K562 (cell line): ENCODE measurements around the gene PAIP1. TPM values are rescaled to one million over a fixed set of nuclear protein-coding genes. Genes with fewer than 3 reads are reported as not detected.

Source experiments
- DDX20 ChIP-seq: fragments of 450-650 bp; IDR thresholded peaks from 2 replicates; pipeline ENCODE4 v1.6.1; 2016; ENCODE audit warnings: missing genetic modification characterization, low read depth, mild to moderate bottlenecking, missing compliant biosample characterization, moderate library complexity
- FOXK1 ChIP-seq: sonication (generic); formaldehyde crosslinking; IDR thresholded peaks from 2 replicates; pipeline ENCODE4 v1.8.0; 2022; ENCODE audit warnings: missing genetic modification reagents, mild to moderate bottlenecking, borderline replicate concordance
- GATA2 ChIP-seq: sonication (generic); formaldehyde crosslinking; IDR thresholded peaks from 2 replicates; pipeline ENCODE4 v1.4.0; 2020; ENCODE audit warnings: mild to moderate bottlenecking, missing genetic modification reagents
- GTF2A2 ChIP-seq: IDR thresholded peaks from 2 replicates; pipeline ENCODE4 v1.6.1; 2016; ENCODE audit warnings: mild to moderate bottlenecking, missing genetic modification characterization, missing compliant biosample characterization
- ILK ChIP-seq: fragments of 450-650 bp; IDR thresholded peaks from 2 replicates; pipeline ENCODE4 v1.6.1; 2016; ENCODE audit warnings: missing genetic modification characterization, low read depth, mild to moderate bottlenecking, missing compliant biosample characterization, moderate library complexity, borderline replicate concordance
- LEF1 ChIP-seq: fragments of 450-650 bp; IDR thresholded peaks from 2 replicates; pipeline ENCODE4 v1.6.1; 2016; ENCODE audit warnings: mild to moderate bottlenecking
- MEIS2 ChIP-seq: fragments of 450-650 bp; IDR thresholded peaks from 2 replicates; pipeline ENCODE4 v1.6.1; 2014; ENCODE audit warnings: mild to moderate bottlenecking; ENCODE audit not compliant: partially characterized antibody
- NFE2 ChIP-seq: IDR thresholded peaks from 2 replicates; pipeline ENCODE4 v1.6.1; 2014; ENCODE audit warnings: antibody characterized with exemption, low read depth
- NR4A1 ChIP-seq, 2 experiments: fragments of 250-450 bp in 1 of 2; fragments of 450-650 bp in 1 of 2; sonication (Bioruptor Pico) in 1 of 2; IDR thresholded peaks; 2 replicates each; pipeline versions ENCODE4 v1.4.0 to v1.6.1; 2016 to 2020; ENCODE audit warnings: mild to moderate bottlenecking in 2 of 2, missing compliant biosample characterization in 1 of 2, missing genetic modification characterization in 1 of 2, moderate library complexity in 1 of 2
- PML ChIP-seq: IDR thresholded peaks from 2 replicates; pipeline ENCODE4 v1.6.1; 2012; ENCODE audit warnings: low read length, inconsistent platforms
- POLR2A ChIP-seq: fragments of 450-650 bp; conservative IDR thresholded peaks from 2 replicates; pipeline ENCODE4 v1.6.1; 2016
- RFX7 ChIP-seq: fragments of 250-450 bp; sonication (Bioruptor Pico); IDR thresholded peaks from 2 replicates; pipeline ENCODE4 v1.5.1; 2021; ENCODE audit warnings: mild to moderate bottlenecking
- polyA plus RNA-seq, 8 experiments: library from polyadenylated mRNA; depleted of rRNA in 4 of 8; stranded (reverse) in 5 of 8; unstranded in 3 of 8; fragments of >200 nt; fragmentation: Nextera tagmentation in 2 of 8; fragmentation: Illumina TruSeq in 1 of 8; extraction: Ambion mirVana in 2 of 8; extraction: Trizol in 1 of 8; gene quantifications; 2 replicates each; pipeline versions ENCODE4 v1.2.1 to v1.2.3, GENCODE V29; 2011 to 2014; ENCODE audit warnings: inconsistent platforms in 1 of 8, missing spikeins in 1 of 8
- total RNA-seq, 7 experiments: library from RNA; depleted of rRNA in 6 of 7; stranded (reverse); fragments of >200 nt in 6 of 7; fragmentation: Illumina TruSeq in 2 of 7; extraction: Trizol in 2 of 7; gene quantifications; 2 replicates each; pipeline versions ENCODE4 v1.2.1 to v1.2.3, GENCODE V29; 2011 to 2021; ENCODE audit warnings: low replicate concordance in 1 of 7
- TF ChIP-seq, protein P1 (sequence below): sonication (generic); formaldehyde crosslinking; IDR thresholded peaks from 2 replicates; pipeline ENCODE4 v1.8.1; 2023; ENCODE audit warnings: mild to moderate bottlenecking, missing genetic modification reagents
- TF ChIP-seq, protein P2 (sequence below): fragments of 450-650 bp; IDR thresholded peaks from 2 replicates; pipeline ENCODE4 v1.6.1; 2017; ENCODE audit warnings: antibody characterized with exemption, mild to moderate bottlenecking
- TF ChIP-seq, protein P3 (sequence below): fragments of 250-450 bp; sonication (Bioruptor Pico); IDR thresholded peaks from 2 replicates; pipeline ENCODE4 v1.5.0; 2022; ENCODE audit warnings: mild to moderate bottlenecking
- TF ChIP-seq, protein P4 (sequence below): fragments of 200-800 bp; sonication (Bioruptor generic); IDR thresholded peaks from 2 replicates; pipeline ENCODE4 v1.6.1; 2017; ENCODE audit warnings: missing genetic modification characterization, missing compliant biosample characterization

The PAIP1 gene
- total and polyA plus RNA-seq, 9 of the 15 experiments (the other 6 are each of a cell fraction or from before 2014, with no cell fraction given), result 51.7 to 181 (median 102) TPM

DNA sequence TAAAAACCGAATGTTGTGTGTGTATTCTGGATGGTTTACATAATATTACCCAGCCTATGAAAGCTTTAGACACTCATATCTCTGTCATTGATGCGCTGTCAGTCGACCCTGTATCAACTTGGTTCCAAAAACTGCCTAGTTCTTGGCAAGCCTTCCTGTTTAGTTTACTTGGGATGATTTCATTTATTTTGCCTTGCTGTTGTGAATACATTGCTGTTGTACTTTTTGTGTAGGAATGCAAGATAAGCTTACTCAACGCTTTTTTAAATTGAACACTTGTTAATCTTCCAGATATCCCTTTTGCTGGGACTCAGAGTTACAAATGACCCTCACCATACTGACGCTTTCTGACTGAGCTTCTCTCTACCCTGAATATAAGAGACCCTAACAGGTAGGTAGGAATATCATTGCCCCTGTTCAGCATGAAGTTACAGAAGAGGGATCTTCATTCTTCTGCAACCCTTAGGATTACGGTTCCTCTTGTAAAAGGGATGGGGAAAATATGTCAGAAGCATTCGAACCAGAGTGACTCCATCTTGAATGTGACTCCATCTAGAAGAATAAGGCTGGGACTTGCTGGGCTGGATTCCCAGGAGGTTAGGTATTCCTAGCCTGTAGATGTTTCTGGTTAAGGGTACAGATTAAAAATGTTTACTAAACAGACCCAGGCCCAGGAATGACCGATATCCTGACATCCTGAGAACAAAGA lies 13.7 kb upstream of the PAIP1 start (continued):
- TF ChIP-seq GATA2 (CRISPR knock-in tag), result no peak
- TF ChIP-seq ILK (tag), result peak; percentile 56; the same call in 1 of the 2 replicates
- no peak for TF ChIP-seq RFX7 (CRISPR knock-in tag)
- TF ChIP-seq POLR2A, result no peak
- TF ChIP-seq, protein P1, sequence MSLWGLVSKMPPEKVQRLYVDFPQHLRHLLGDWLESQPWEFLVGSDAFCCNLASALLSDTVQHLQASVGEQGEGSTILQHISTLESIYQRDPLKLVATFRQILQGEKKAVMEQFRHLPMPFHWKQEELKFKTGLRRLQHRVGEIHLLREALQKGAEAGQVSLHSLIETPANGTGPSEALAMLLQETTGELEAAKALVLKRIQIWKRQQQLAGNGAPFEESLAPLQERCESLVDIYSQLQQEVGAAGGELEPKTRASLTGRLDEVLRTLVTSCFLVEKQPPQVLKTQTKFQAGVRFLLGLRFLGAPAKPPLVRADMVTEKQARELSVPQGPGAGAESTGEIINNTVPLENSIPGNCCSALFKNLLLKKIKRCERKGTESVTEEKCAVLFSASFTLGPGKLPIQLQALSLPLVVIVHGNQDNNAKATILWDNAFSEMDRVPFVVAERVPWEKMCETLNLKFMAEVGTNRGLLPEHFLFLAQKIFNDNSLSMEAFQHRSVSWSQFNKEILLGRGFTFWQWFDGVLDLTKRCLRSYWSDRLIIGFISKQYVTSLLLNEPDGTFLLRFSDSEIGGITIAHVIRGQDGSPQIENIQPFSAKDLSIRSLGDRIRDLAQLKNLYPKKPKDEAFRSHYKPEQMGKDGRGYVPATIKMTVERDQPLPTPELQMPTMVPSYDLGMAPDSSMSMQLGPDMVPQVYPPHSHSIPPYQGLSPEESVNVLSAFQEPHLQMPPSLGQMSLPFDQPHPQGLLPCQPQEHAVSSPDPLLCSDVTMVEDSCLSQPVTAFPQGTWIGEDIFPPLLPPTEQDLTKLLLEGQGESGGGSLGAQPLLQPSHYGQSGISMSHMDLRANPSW (CRISPR knock-in tag), result no peak
- TF ChIP-seq, protein P2, sequence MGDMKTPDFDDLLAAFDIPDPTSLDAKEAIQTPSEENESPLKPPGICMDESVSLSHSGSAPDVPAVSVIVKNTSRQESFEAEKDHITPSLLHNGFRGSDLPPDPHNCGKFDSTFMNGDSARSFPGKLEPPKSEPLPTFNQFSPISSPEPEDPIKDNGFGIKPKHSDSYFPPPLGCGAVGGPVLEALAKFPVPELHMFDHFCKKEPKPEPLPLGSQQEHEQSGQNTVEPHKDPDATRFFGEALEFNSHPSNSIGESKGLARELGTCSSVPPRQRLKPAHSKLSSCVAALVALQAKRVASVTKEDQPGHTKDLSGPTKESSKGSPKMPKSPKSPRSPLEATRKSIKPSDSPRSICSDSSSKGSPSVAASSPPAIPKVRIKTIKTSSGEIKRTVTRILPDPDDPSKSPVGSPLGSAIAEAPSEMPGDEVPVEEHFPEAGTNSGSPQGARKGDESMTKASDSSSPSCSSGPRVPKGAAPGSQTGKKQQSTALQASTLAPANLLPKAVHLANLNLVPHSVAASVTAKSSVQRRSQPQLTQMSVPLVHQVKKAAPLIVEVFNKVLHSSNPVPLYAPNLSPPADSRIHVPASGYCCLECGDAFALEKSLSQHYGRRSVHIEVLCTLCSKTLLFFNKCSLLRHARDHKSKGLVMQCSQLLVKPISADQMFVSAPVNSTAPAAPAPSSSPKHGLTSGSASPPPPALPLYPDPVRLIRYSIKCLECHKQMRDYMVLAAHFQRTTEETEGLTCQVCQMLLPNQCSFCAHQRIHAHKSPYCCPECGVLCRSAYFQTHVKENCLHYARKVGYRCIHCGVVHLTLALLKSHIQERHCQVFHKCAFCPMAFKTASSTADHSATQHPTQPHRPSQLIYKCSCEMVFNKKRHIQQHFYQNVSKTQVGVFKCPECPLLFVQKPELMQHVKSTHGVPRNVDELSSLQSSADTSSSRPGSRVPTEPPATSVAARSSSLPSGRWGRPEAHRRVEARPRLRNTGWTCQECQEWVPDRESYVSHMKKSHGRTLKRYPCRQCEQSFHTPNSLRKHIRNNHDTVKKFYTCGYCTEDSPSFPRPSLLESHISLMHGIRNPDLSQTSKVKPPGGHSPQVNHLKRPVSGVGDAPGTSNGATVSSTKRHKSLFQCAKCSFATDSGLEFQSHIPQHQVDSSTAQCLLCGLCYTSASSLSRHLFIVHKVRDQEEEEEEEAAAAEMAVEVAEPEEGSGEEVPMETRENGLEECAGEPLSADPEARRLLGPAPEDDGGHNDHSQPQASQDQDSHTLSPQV, result peak; percentile 89
- TF ChIP-seq MEIS2, result no peak
- TF ChIP-seq, protein P3, sequence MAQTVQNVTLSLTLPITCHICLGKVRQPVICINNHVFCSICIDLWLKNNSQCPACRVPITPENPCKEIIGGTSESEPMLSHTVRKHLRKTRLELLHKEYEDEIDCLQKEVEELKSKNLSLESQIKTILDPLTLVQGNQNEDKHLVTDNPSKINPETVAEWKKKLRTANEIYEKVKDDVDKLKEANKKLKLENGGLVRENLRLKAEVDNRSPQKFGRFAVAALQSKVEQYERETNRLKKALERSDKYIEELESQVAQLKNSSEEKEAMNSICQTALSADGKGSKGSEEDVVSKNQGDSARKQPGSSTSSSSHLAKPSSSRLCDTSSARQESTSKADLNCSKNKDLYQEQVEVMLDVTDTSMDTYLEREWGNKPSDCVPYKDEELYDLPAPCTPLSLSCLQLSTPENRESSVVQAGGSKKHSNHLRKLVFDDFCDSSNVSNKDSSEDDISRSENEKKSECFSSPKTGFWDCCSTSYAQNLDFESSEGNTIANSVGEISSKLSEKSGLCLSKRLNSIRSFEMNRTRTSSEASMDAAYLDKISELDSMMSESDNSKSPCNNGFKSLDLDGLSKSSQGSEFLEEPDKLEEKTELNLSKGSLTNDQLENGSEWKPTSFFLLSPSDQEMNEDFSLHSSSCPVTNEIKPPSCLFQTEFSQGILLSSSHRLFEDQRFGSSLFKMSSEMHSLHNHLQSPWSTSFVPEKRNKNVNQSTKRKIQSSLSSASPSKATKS (CRISPR knock-in tag), result no peak
- no peak for TF ChIP-seq NR4A1 (CRISPR knock-in tag; IDR thresholded peaks at IDR 0.05)
- peak; percentile 83 for TF ChIP-seq NR4A1 (tag; IDR thresholded peaks at IDR 0.05)
- peak; percentile 80 for TF ChIP-seq DDX20
- TF ChIP-seq, protein P4, sequence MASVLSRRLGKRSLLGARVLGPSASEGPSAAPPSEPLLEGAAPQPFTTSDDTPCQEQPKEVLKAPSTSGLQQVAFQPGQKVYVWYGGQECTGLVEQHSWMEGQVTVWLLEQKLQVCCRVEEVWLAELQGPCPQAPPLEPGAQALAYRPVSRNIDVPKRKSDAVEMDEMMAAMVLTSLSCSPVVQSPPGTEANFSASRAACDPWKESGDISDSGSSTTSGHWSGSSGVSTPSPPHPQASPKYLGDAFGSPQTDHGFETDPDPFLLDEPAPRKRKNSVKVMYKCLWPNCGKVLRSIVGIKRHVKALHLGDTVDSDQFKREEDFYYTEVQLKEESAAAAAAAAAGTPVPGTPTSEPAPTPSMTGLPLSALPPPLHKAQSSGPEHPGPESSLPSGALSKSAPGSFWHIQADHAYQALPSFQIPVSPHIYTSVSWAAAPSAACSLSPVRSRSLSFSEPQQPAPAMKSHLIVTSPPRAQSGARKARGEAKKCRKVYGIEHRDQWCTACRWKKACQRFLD (CRISPR knock-in tag), result peak; percentile 50; the same call in 1 of the 2 replicates
- TF ChIP-seq FOXK1 (CRISPR knock-in tag), result no peak
- TF ChIP-seq PML, result no peak
- TF ChIP-seq GTF2A2 (tag), result peak; percentile 78; the same call in 1 of the 2 replicates
- no peak for TF ChIP-seq LEF1
- TF ChIP-seq NFE2, result no peak
